SIG-M5 treated with dmso at 0.1 percent for 504 hours (cell line): ENCODE results near the gene MINDY4B.

Source experiments
- DNase-seq: peaks from one replicate; lab custom pipeline; 2025; ENCODE audit not compliant: unreplicated experiment; lab: John Stamatoyannopoulos, UW

The MINDY4B gene

DNA sequence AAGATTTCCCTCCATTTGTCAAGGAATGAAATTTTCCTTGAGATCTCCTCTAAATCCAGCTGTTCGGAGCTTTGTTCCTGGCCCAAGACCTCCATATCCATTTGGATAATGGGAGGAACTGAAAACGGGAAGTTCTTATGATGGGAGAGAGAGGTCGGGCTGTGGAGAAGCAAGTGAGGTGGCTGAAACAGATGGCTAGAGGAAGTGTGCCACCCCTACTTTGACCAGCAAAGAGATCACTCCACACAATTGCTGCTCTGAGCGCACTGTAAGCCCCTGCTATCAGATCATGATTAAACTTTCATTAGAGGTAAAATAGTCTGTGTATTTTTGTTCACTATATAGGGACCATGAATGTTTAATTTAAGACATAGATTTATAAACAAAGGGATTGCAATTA lies at the start of gene MINDY4B:
Gene MINDY4B, minus strand, starts transcription at position 101 of the 400 bp plus-strand sequence. Its CDS starts 0 bp downstream, at position 101.
- DNase-seq: no peak

GRCh38 chr3:150951923-150952322 lies 46.7 kb upstream of the MINDY4B start:
- no peak for DNase-seq

GRCh38 chr3:150945226-150946032 lies 40.2 kb upstream of the MINDY4B start:
- DNase-seq: no peak

- DNase-seq: no peak
These were observed 37.0 kb upstream of the MINDY4B start for GRCh38 chr3:150942221-150942620.

GRCh38 chr3:150936693-150937092 lies 31.5 kb upstream of the MINDY4B start:
- no peak for DNase-seq

DNA sequence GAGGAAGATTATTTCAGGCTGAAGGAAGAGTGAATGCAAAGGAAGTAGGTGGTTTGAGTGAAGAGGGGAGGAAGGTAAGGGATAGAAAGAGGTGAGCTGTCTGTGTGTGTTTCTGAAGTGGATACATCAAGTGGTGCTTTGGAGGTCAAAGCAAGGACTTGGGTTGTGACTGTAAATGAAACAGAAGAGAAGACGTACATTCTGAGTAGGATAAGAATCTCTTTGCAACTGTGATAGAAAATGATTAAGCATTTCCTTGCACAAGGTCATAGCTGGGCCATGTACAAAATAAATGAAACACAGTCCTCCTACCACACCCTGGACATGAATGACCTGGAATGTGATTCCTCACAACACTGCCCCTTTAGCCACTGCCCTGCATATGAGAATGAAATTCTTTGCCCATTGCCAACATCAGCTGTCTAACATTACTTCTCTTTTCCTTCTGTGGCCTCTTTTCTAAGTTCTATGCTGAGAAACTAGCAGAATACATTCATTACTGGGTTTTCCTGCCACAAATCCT lies 28.3 kb upstream of the MINDY4B start:
- no peak for DNase-seq

GRCh38 chr3:150931745-150932144 lies 26.5 kb upstream of the MINDY4B start:
- no peak for DNase-seq

DNA sequence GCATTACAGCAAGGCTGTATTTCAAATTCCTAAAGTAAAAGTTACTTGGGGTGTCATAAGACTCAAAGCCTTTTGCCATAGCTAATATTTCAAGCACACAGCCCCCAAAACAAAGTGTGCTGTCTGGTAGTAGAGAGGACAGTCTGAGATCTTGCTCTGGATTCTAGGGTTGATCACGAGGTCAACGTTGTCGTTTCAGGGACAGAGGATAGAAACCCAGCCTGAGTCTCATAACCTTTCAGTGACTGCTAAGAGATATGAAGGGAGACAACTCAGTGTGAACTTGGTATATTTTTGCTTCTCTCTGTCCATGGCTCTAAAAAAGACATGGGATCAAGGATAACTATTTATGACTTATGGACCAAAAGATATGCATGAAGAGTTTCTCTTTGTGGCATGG lies 25.6 kb upstream of the MINDY4B start:
- no peak for DNase-seq

- DNase-seq: no peak
These were observed 23.0 kb upstream of the MINDY4B start for GRCh38 chr3:150928234-150928633.

- no peak for DNase-seq
These were observed 21.1 kb upstream of the MINDY4B start for GRCh38 chr3:150926328-150926727.

- DNase-seq: peak; percentile 32
These were observed 20.5 kb upstream of the MINDY4B start for GRCh38 chr3:150925751-150926201.

- no peak for DNase-seq
These were observed 17.4 kb upstream of the MINDY4B start for GRCh38 chr3:150922611-150923010.

DNA sequence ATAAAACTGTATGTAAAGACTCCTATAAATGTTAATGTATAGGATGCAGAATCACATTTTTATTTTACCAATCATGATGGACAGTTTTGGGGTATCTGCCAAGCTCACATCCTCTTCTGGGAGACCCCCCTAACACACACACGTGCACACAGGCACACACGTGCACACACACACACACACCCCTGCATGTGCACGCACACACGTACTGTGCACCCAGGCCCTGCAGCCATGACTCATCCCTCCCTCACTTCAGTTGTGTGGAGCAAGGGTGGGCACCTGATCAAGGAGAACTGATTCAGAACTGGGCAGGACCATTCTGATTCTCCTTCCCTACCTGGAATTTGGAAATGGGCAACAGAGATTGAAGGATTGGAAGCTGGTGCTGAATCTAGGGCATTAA lies 16.0 kb upstream of the MINDY4B start:
- no peak for DNase-seq

DNA sequence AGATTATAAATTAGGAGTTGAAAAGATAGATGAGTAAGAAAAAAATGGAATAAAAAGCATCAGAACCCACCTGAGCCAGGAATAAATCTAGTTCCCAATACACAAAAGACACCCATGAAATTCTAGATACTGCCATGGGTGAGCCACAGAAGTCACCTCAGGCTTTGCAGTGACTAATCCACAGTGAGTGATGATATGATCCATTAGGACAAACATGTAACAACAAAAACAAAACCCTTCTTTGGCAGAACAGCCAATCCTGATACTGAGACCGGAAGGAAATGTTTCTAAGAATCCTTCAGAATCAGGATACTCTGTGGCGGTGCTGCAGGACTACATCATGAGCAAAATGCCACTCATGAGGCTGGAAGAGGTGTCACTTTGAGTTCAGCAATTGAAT lies 15.0 kb upstream of the MINDY4B start:
- no peak for DNase-seq

GRCh38 chr3:150917951-150918350 lies 12.7 kb upstream of the MINDY4B start:
- DNase-seq: no peak

GRCh38 chr3:150913133-150913922 lies 8.1 kb upstream of the MINDY4B start:
- peak; percentile 15 for DNase-seq

GRCh38 chr3:150912501-150912900 lies 7.3 kb upstream of the MINDY4B start:
- no peak for DNase-seq

DNA sequence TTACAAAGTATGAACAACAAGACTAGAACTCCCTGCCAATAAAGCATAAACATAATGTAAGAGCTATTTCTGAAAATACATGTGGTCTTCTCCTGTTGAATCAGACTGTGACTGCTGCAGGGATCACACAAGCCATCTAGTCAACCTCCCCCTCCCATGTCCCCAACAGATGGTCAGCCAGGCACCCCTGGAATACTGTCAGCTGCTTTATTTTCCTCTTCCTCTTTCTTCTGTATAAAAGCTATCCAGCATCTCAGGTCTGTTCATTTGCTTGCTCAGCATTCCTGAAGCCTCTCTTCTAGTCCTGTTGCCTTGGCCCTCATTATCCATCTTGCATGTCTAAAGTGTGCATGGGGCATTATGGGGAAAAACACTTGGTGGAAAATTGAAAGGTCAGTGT lies 6.5 kb upstream of the MINDY4B start:
- no peak for DNase-seq

- no peak for DNase-seq
These were observed 1.2 kb upstream of the MINDY4B start for GRCh38 chr3:150906461-150906860.

DNA sequence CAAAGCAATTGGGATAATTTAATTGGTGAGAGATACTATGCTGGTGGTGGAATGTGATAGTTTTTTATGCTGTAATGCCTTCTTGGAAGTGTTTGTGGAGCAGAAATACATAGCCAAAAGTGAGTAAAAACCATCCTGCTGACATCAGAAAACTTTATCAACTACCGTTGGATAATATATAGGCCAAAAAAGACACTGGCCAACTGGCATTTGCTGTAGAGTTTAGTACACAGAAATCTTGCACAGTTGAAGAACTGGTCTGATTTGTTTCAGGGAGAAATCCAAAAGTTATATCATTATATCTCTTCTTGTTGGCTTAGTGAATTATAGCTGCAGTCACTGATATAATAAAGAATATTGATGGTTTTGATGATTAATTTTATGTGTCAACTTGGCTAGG lies 507 bp upstream of the MINDY4B start:
- DNase-seq: no peak

DNA sequence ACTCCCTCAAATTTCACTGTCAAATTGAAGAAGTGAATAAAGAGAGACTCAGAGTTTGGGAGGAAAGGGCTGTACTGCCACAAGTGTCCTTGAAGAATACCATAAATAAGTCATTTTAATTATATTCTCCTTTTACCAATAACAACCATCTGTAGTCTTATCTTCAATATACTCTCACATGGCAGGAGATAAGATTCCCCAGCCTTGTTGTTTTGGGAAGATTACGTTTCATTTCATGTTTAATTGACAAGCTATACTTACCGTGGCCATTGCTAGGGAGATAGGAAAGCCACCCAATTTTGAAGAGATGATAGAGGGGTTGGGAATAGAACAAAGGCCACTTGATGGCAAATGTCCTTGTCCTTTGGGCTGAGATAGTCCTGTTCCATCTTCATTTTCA lies 2.3 kb downstream of the MINDY4B start:
- DNase-seq: no peak

- DNase-seq: no peak
These were observed 3.4 kb downstream of the MINDY4B start for GRCh38 chr3:150901793-150902192.
